Psoas muscle (tissue), 8 donors: Measurements from ENCODE around the gene PNPLA6. TPM values are rescaled to one million over a fixed set of nuclear protein-coding genes. Genes with fewer than 3 reads are reported as not detected.

ENCODE experiments used
- ATAC-seq, 4 donors: fragments of 200-7000 bp; cut with Tn5 transposase; one replicate each; pipeline ENCODE4 v1.9.1; 2020; ENCODE audit warnings: moderate library complexity in 3 of 4, mild to moderate bottlenecking in 2 of 4
- DNase-seq, 2 donors: peaks; one replicate each; pipeline ENCODE4 v3.0.0-alpha.2; 2020
- H3K27ac ChIP-seq: fragments of 200-600 bp; one replicate; pipeline ENCODE4 v1.8.0; 2022
- H3K27me3 ChIP-seq, 3 donors: fragments of 200-600 bp in 1 of 3; one replicate each; pipeline versions ENCODE4 v1.6.1 to v1.8.0; 2013 to 2022; ENCODE audit warnings: low read length in 2 of 3, mild to moderate bottlenecking in 2 of 3, moderate library complexity in 1 of 3; ENCODE audit not compliant: insufficient read depth in 3 of 3
- H3K36me3 ChIP-seq, 2 donors: fragments of 200-600 bp in 1 of 2; one replicate each; pipeline versions ENCODE4 v1.6.1 to v1.8.0; 2013 to 2022; ENCODE audit warnings: low read depth in 1 of 2, mild to moderate bottlenecking in 1 of 2, moderate library complexity in 1 of 2; ENCODE audit not compliant: insufficient read depth in 1 of 2
- H3K4me1 ChIP-seq: fragments of 200-600 bp; one replicate; pipeline ENCODE4 v1.8.0; 2022
- H3K4me3 ChIP-seq: fragments of 200-600 bp; one replicate; pipeline ENCODE4 v1.8.0; 2022; ENCODE audit warnings: mild to moderate bottlenecking
- H3K9me3 ChIP-seq: fragments of 200-600 bp; one replicate; pipeline ENCODE4 v1.8.0; 2022
- WGBS, 3 donors: extraction: QIAGEN DNeasy Blood & Tissue Kit; methylation state at CpG; one replicate each; pipeline versions ENCODE4 v1.1.6 to v1.1.7; 2013; 5-methylcytosine and 5-hydroxymethylcytosine counted together
- intact Hi-C, 2 donors: fragments of 100-400 bp; cut with DNase I; formaldehyde crosslinking; loops; one replicate each; pipeline versions ENCODE4 v1.11.0 to v1.14.2; 2022
- polyA plus RNA-seq, 3 donors: library from polyadenylated mRNA; stranded (reverse); fragments of 200-250 nt; gene quantifications; one replicate each; pipeline ENCODE4 v1.2.3, GENCODE V29; 2013
- total RNA-seq, 4 donors: library from RNA; stranded (reverse); fragmentation: NEBNext Ultra II Directional in 2 of 4; extraction: Animal tissue kit (Norgen Biotek cat#: 25700) in 2 of 4; gene quantifications; one replicate each; pipeline versions ENCODE4 v1.2.1 to v1.2.4, GENCODE V29; 2021 to 2023
- TF ChIP-seq, protein P1 (sequence below): fragments of 200-600 bp; IDR thresholded peaks from one replicate; pipeline ENCODE4 v1.8.0; 2022; ENCODE audit warnings: antibody characterized with exemption
- donor health status: healthy with polysubstance abuse.
- donor health status: DM: no; HTN: no; CAD: no; lungs with moderate emphysema.
- donor health status: Bipolar disorder and iron deficiency.
- donor health status: healthy.
- donor health status: DM: yes; HTN: yes; CAD: no.
- donor health status: DM: no; HTN: no; CAD: no.
- donor health status: DM: no; HTN: no; CAD: no.
- donor health status: DM: yes; HTN: yes; CAD: no.

Gene PNPLA6
- total and polyA plus RNA-seq, 7 donors = 31.8 to 72.8 (median 55.9) TPM

DNA sequence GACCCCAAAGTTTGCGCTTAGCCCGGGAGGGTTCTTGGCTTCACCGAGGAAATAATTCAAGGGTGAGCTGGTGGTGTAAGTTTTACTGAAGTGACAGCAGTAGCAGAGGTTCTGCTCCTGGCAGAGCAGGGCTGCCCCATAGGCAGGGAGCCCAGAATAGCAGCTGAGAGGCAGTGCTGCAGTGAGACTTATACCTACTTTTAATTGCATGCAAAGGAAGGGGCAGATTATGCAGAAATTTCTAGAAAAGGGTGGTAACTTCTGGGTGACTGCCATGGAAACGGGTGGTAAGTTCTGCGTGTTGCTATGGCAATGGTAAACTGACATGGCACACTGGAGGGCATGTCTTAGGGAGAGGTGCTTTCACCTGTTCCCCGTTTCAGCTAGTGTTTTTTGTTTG is 42.6 kb downstream of the PNPLA6 start:
- Histone ChIP-seq H3K9me3 (no peaks in the 10 kb centered on the region), H3K4me1 (no peaks in the 10 kb centered on the region), H3K27me3 (peaks cover 0 to 4% (median 3%) of the 10 kb centered on the region in 3 donors), H3K36me3 (no peaks in the 10 kb centered on the region), H3K4me3 (no peak overlapping the region), H3K27ac (no peak overlapping the region)
- intact Hi-C loops = no loop called here
- WGBS, 3 donors = 53 to 57% (median 57%) methylated on average over 6 of the region's 6 CpGs
- TF ChIP-seq, protein P1, sequence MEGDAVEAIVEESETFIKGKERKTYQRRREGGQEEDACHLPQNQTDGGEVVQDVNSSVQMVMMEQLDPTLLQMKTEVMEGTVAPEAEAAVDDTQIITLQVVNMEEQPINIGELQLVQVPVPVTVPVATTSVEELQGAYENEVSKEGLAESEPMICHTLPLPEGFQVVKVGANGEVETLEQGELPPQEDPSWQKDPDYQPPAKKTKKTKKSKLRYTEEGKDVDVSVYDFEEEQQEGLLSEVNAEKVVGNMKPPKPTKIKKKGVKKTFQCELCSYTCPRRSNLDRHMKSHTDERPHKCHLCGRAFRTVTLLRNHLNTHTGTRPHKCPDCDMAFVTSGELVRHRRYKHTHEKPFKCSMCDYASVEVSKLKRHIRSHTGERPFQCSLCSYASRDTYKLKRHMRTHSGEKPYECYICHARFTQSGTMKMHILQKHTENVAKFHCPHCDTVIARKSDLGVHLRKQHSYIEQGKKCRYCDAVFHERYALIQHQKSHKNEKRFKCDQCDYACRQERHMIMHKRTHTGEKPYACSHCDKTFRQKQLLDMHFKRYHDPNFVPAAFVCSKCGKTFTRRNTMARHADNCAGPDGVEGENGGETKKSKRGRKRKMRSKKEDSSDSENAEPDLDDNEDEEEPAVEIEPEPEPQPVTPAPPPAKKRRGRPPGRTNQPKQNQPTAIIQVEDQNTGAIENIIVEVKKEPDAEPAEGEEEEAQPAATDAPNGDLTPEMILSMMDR = no peak
- no peak for DNase-seq
- ATAC-seq = no peak

GRCh38 chr19:7579182-7579581 is 43.7 kb downstream of the PNPLA6 start:
- DNase-seq (no peak), ATAC-seq (no peak)
- Histone ChIP-seq H3K27ac (no peak overlapping the region), H3K4me3 (no peak overlapping the region), H3K36me3 (no peaks in the 10 kb centered on the region), H3K4me1 (no peaks in the 10 kb centered on the region), H3K9me3 (no peaks in the 10 kb centered on the region), H3K27me3 (peaks cover 0 to 4% (median 3%) of the 10 kb centered on the region in 3 donors)
- 58 to 74% (median 72%) methylated on average over 6 of the region's 6 CpGs for WGBS, 3 donors
- intact Hi-C loops = no loop called here
- TF ChIP-seq, protein P1 = no peak

DNA sequence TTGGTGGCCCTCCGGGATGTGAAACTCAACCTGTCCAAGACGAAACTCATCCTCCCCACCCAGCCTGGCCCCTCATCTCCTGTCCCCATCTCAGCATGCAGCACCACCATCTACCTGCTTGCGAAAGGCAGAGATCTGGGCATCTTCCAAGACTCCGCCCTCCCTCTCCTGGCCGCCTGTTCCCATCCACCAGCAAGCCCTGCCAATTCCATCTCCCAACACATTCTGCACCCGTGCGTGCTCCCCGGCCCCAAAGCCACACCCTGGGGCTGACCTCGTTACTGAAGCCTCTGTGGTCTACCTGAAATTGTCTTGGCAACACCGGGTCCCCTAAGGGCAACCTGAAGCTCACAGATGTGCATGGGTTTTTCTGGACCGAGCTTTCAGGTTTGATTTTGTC is 46.9 kb downstream of the PNPLA6 start:
- Histone ChIP-seq H3K4me3 (no peak overlapping the region), H3K27me3 (peaks cover 0 to 4% (median 0%) of the 10 kb centered on the region in 3 donors), H3K27ac (no peak overlapping the region), H3K4me1 (no peaks in the 10 kb centered on the region), H3K9me3 (no peaks in the 10 kb centered on the region), H3K36me3 (no peaks in the 10 kb centered on the region)
- TF ChIP-seq, protein P1 = no peak
- ATAC-seq = no peak
- DNase-seq = no peak
- 48 to 57% (median 56%) methylated on average over 11 of the region's 11 CpGs for WGBS, 3 donors
- intact Hi-C loops = no loop called here

- Histone ChIP-seq H3K9me3 (no peaks in the 10 kb centered on the region), H3K4me3 (no peak overlapping the region), H3K27me3 (peaks cover 0 to 41% (median 3%) of the 10 kb centered on the region in 3 donors), H3K4me1 (no peaks in the 10 kb centered on the region), H3K27ac (no peak overlapping the region), H3K36me3 (no peaks in the 10 kb centered on the region)
- WGBS, 3 donors = 90% methylated on average over 7 of the region's 7 CpGs
- intact Hi-C loops = no loop called here
- no peak for ATAC-seq
- TF ChIP-seq, protein P1 = no peak
- DNase-seq = no peak
Measured at GRCh38 chr19:7589822-7590221, 54.3 kb downstream of the PNPLA6 start.

DNA sequence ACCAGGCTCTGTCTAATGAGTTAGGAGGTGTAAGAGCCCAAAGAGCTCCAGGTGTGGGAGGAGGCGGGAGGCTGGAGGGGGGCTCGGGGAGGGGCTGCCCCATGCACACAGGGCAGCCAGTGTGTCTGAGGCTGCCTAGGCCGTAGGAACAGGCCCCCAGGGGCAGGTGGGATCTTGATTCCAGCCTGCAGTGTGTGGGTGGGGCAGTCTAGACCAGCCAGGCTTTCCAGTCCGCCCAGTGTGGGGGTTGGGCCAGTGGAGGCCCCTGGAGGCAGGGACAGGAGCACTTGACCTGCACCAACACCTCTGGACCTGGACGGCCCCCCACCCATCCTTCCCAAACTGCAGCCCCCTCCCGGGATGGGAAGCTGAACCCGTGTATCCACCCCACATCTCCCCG is 54.7 kb downstream of the PNPLA6 start:
- TF ChIP-seq, protein P1 = no peak
- no peak for ATAC-seq

More for the DNA sequence above, 54.7 kb downstream of the PNPLA6 start:
- Histone ChIP-seq H3K27me3 (peaks cover 0 to 45% (median 3%) of the 10 kb centered on the region in 3 donors), H3K4me3 (no peak overlapping the region), H3K36me3 (no peaks in the 10 kb centered on the region), H3K27ac (no peak overlapping the region), H3K4me1 (no peaks in the 10 kb centered on the region), H3K9me3 (no peaks in the 10 kb centered on the region)
- no peak for DNase-seq
- intact Hi-C loops = no loop called here
- 39 to 56% (median 53%) methylated on average over 7 to 8 of the region's 8 CpGs for WGBS, 3 donors
